GDM1 (cell line): ENCODE measurements around the gene EFR3B.

Source experiments
- DNase-seq: peaks from one replicate; lab custom pipeline; 2025; lab: John Stamatoyannopoulos, UW

EFR3B gene

DNA sequence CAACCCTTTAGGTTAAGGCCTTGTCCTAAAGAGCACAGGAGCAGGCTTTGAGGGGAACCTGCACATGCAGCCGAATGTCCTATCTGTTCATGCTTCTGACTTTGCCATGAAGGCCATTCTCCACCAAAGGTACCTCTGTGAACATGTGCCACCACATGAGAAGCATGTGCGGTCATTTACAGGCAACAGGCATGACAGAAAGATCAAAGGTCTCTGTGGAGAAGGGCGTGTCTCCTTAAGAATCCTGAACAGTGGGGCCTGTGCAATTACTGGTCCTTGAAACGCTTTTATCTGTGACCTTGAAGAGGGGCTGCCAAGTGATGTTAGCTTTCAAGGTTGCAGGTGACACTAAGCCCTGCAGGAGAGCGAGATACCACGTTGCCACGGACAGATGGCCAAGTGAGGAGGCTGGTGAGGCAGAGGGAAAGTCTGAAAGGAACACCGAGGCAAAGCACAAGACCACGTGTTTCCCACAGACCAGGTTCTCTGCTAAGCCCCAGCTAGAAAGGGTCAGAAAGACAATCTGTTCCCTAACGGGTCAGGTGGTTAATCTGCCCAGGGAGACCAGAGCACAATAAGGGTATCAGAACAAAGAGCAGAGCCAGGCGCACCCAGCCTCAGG, 146.0 kb downstream of the EFR3B start:
- DNase-seq: no peak

DNA sequence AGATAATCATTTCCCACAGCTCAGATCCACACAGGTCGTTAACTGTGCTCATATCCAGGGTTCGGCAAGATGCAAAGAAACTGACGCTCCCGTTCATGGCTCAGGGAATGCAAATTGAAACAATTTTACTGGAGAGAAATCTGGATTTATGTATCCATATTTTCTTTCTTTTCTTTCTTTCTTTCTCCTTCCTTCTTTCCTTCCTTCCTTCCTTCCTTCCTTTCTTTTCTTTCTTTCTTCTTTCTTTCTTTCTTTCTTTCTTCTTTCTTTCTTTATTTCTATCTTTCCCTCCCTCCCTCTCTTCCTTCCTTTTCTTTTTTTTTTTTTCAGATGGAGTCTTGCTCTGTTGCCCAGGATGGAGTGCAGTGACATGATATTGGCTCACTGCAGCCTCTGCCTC, 146.5 kb downstream of the EFR3B start:
- DNase-seq: no peak

GRCh38 chr2:25190536-25190935, 148.7 kb downstream of the EFR3B start:
- DNase-seq: no peak

- no peak for DNase-seq
Measured at GRCh38 chr2:25194576-25195122, 152.8 kb downstream of the EFR3B start.

DNA sequence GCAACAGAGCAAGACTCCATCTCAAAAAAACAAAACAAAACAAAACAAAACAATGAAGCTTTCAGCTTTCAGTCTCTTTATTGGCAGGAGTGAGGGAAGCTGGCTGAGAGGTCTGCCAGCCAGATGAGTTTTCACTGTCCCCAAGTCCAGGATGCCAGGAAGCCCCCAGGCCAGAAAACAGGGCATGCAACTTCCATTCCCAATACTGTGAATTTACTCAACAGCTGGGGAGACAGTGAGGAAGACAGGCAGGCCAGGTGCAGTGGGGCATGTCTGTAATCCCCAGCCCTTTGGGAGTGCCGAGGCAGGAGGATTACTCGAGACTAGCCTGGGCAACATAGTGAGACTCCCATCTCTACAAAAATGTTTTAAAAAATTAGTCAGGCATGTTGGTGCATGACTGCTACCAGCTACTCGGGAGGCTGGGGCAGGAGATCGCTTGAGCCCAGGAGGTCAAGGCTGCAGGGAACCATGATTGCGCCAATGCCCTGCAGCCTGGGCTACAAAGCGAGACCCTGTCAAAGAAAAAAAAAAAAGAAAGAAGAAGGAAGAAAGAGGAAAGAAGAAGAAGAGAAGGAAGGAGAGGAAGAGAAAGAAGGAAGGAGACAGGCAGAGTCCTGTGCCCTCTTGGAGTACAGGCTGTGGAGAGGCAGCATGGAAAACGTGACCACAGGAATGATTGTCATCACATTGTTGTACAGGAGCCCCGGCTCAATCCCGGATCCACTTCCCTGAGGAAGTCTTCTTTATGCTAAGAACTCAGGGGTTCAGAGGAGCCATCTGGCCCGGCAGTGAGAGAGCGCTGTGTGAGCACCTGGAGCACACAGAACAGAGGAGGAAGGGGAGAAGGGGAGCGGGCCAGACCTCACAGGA, 155.7 kb downstream of the EFR3B start:
- no peak for DNase-seq

GRCh38 chr2:25198209-25198525, 156.3 kb downstream of the EFR3B start:
- no peak for DNase-seq

GRCh38 chr2:25198576-25198975, 156.7 kb downstream of the EFR3B start:
- DNase-seq: no peak

GRCh38 chr2:25201265-25201664, 159.4 kb downstream of the EFR3B start:
- DNase-seq: no peak

DNA sequence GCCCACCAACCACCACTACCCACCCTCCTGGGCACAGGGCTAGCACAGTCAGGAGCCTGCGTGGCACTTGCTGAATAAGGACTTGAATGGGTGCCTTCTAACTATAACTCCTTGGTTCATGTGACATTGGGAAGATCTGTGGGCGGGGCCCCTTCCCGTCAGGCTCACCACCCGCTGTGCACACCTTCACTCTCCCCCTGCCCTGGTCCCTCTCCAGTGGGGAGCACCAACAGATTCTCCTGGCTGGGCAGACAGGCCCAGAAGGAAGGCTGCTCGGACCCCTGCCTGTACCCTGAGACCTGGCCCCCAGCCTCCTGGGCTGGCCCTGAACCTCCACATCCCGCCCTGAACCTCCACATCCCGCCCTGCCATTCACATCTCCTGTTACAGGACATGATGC, 159.9 kb downstream of the EFR3B start:
- DNase-seq: no peak

DNA sequence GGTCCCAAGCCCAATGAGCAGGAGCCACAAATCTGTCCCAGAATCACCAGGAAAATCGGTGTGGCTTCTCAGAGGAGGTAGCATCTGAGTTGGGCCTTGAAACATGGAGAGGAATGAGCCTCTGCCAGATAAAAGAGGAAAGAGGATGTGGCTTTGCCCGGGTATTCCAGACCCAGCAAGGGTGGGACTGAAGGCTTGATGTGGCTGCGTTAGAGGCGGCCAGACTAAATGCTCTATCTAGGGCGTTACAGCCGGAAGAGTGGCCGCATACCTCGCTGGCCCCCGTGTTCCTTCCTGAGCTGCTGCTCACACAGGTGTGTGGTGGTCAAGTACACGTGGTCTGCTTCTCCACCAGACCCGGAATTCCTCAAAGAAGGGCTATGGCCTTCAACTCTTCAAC, 160.4 kb downstream of the EFR3B start:
- DNase-seq: no peak

DNA sequence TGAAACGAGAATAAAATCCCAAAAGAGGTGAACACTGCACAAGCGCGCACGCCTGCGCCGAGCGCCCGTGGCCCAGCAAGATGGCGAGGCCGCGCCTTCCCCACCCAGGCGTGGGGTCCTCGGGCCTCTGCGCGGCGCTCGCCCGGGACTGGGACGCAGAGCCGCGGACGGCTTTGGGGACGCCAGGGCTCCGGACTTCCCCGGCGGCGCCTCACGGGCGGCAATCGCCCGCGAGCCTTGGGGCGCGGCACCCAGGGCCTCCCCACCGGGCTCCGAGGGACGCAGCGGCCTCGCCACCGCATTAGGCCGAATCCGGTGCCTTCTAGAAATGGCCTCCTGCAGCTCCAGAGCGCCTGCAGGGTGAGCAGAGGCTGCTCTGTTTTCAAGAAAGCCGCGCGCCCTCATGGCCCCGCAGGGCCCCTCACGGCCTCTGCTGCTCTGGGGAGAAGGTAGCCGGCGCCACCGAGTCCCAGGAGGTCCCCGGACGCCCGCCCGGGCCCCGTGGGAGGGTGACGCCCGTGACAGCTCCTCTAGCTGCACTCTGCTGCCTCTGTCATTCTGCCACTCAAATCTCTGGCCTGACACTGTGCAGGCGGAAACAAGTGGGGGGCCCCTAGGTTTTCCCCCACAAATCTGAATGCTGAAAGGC, 162.4 kb downstream of the EFR3B start:
- no peak for DNase-seq

GRCh38 chr2:25207078-25207545, 165.2 kb downstream of the EFR3B start:
- DNase-seq: peak; percentile 21
